Heart right ventricle (tissue), 16 donors: ENCODE data around the gene CT45A1. TPM values are rescaled to one million over a fixed set of nuclear protein-coding genes. Genes with fewer than 3 reads are reported as not detected.
"Not testable (repeated sequence)": the region's sequence is repeated elsewhere in the genome, so short reads cannot be mapped to it uniquely, and the experiment has no call there.

ENCODE experiments used
- ATAC-seq, 8 donors: fragments of 200-7000 bp; cut with Tn5 transposase; one replicate each; pipeline ENCODE4 v1.9.1; 2020; ENCODE audit warnings: mild to moderate bottlenecking in 8 of 8, moderate library complexity in 8 of 8, moderate number of reproducible peaks in 1 of 8
- DNase-seq, 2 donors: peaks; one replicate each; pipeline ENCODE4 v3.0.0-alpha.2; 2020
- H3K27ac ChIP-seq, 10 donors: fragments of 200-600 bp; sonication (generic) in 2 of 10; one replicate each; pipeline versions ENCODE4 v1.5.0 to v1.8.0; 2020 to 2022; ENCODE audit warnings: mild to moderate bottlenecking in 3 of 10
- H3K27me3 ChIP-seq, 7 donors: fragments of 200-600 bp; one replicate each; pipeline ENCODE4 v1.8.0; 2021 to 2022; ENCODE audit warnings: mild to moderate bottlenecking in 2 of 7
- H3K36me3 ChIP-seq, 9 donors: fragments of 200-600 bp; sonication (generic) in 1 of 9; one replicate each; pipeline versions ENCODE4 v1.5.0 to v1.8.0; 2020 to 2022; ENCODE audit warnings: mild to moderate bottlenecking in 2 of 9
- H3K4me1 ChIP-seq, 9 donors: fragments of 200-600 bp; sonication (generic) in 1 of 9; one replicate each; pipeline versions ENCODE4 v1.5.0 to v1.8.0; 2020 to 2022; ENCODE audit warnings: mild to moderate bottlenecking in 4 of 9
- H3K4me3 ChIP-seq, 10 donors: fragments of 200-600 bp; sonication (generic) in 2 of 10; one replicate each; pipeline versions ENCODE4 v1.5.0 to v1.8.0; 2020 to 2022; ENCODE audit warnings: mild to moderate bottlenecking in 7 of 10, moderate library complexity in 2 of 10
- H3K9me3 ChIP-seq, 11 donors: fragments of 200-600 bp in 10 of 11; sonication (generic) in 2 of 11; one replicate each; pipeline versions ENCODE4 v1.5.0 to v1.8.0; 2013 to 2022; ENCODE audit warnings: mild to moderate bottlenecking in 2 of 11, control low read depth in 1 of 11, moderate library complexity in 1 of 11
- CTCF ChIP-seq, 9 donors: fragments of 200-600 bp; sonication (generic) in 2 of 9; IDR thresholded peaks; one replicate each; pipeline versions ENCODE4 v1.5.0 to v1.8.0; 2021 to 2022; ENCODE audit warnings: antibody characterized with exemption in 9 of 9, mild to moderate bottlenecking in 5 of 9, moderate library complexity in 1 of 9
- WGBS, 2 donors: extraction: QIAGEN DNeasy Blood & Tissue Kit; methylation state at CpG; one replicate each; pipeline ENCODE4 v1.1.7; 2013; ENCODE audit warnings: inconsistent platforms in 1 of 2; 5-methylcytosine and 5-hydroxymethylcytosine counted together
- intact Hi-C, 10 donors: fragments of 100-400 bp; cut with DNase I; formaldehyde crosslinking; loops; one replicate each; pipeline versions ENCODE4 v1.11.1 to v1.14.2; 2022
- polyA plus RNA-seq, 2 donors: library from polyadenylated mRNA; stranded (reverse); fragments of 200-250 nt; gene quantifications; one replicate each; pipeline ENCODE4 v1.2.3, GENCODE V29; 2013
- total RNA-seq, 10 donors: library from RNA; stranded (reverse); fragmentation: NEBNext Ultra II Directional in 3 of 10; extraction: Animal tissue kit (Norgen Biotek cat#: 25700) in 3 of 10; gene quantifications; one replicate each; pipeline versions ENCODE4 v1.2.1 to v1.2.4, GENCODE V29; 2021 to 2023
- donor health status: Arrhythmogenic right ventricular cardiomyopathy.
- donor health status: ischemic (EF 13 %, LVEDD 7.1; RV severe dilation, severe dysfunction).
- donor health status: healthy with polysubstance abuse.
- donor health status: DM: no; HTN: yes; CAD: no.
- donor health status: DM: no; HTN: no; CAD: no.
- donor health status: ischemic (EF 25% LVEDD 6.9; RV normal size, moderate dysfunction).
- donor health status: ischemic (EF 25% LVEDD 5.7; RV mildly dilated, moderate dysfunction).
- donor health status: healthy.
- donor health status: DM: yes; HTN: yes; CAD: no.
- donor health status: Ischemic cardiomyopathy.
- donor health status: ischemic (EF 35%, LVEDD 5.7; RV mildly dilated, moderate dysfunction).
- donor health status: nonischemic (EF 11% LVEDD 7.7; RV severe dilation, severe dysfunction).
- donor health status: DM: yes; HTN: yes; CAD: no.
- donor health status: PGD.
- donor health status: ischemic (EF 29% LVEDD 5.4; RV normal size, mild dysfunction).
- donor health status: nonischemic (EF 23%, LVEDD 6.1; RV moderate dilation, normal function).

CT45A1 gene
- total and polyA plus RNA-seq, 12 donors, result not detected

GRCh38 chrX:135740681-135741149 lies 27.3 kb downstream of the CT45A1 start:
- Histone ChIP-seq H3K36me3 (no peaks in the 10 kb centered on the region), H3K27me3 (no peaks in the 10 kb centered on the region), H3K27ac (no peak overlapping the region), H3K9me3 (no peaks in the 10 kb centered on the region), H3K4me1 (no peaks in the 10 kb centered on the region), H3K4me3 (no peak overlapping the region)
- WGBS, 2 donors, result 52 to 61% methylated on average over 18 of the region's 18 CpGs
- peak in 3 of 9 donors; percentile 8 to 37 (median 28) for TF ChIP-seq CTCF (IDR thresholded peaks at IDR 0.05)
- no peak for ATAC-seq
- intact Hi-C loops, result no loop called here
- no peak for DNase-seq

GRCh38 chrX:135741192-135741715 lies 27.8 kb downstream of the CT45A1 start:
- ATAC-seq, result no peak
- H3K27me3 ChIP-seq, result no peaks in the 10 kb centered on the region
- no peak overlapping the region for H3K4me3 ChIP-seq
- no peak for DNase-seq
- WGBS, 2 donors, result 88 to 91% methylated on average over 22 to 23 of the region's 23 CpGs
- TF ChIP-seq CTCF (IDR thresholded peaks at IDR 0.05), result no peak
- no peaks in the 10 kb centered on the region for H3K9me3 ChIP-seq
- H3K4me1 ChIP-seq, result no peaks in the 10 kb centered on the region
- H3K36me3 ChIP-seq, result no peaks in the 10 kb centered on the region
- intact Hi-C loops, result no loop called here
- H3K27ac ChIP-seq, result no peak overlapping the region

- H3K27me3 ChIP-seq, H3K4me3 ChIP-seq, H3K9me3 ChIP-seq, H3K4me1 ChIP-seq, intact Hi-C loops, H3K27ac ChIP-seq, ATAC-seq, H3K36me3 ChIP-seq, DNase-seq: not testable (repeated sequence)
- WGBS, 2 donors, result 88 to 93% methylated on average over 3 of the region's 4 CpGs
These were observed 31.3 kb downstream of the CT45A1 start for GRCh38 chrX:135744739-135745138.

- H3K4me1 ChIP-seq, H3K27ac ChIP-seq, H3K9me3 ChIP-seq, H3K4me3 ChIP-seq, ATAC-seq, H3K27me3 ChIP-seq, intact Hi-C loops, DNase-seq, H3K36me3 ChIP-seq: not testable (repeated sequence)
- WGBS, 2 donors, result no CpG with 5 or more reads among the region's 17 CpGs
These were observed 54.7 kb downstream of the CT45A1 start, which contains the start of gene CT45A3 for GRCh38 chrX:135768091-135768490. Gene CT45A3, minus strand, starts transcription at chrX:135768191. Its CDS starts 3,747 bp downstream, at chrX:135764444.

Other genes with a start within 250 kb of the CT45A1 start
- gene INTS6L, start 193.0 kb upstream of the CT45A1 start, total RNA-seq, result 1 to 10 TPM; 1.4 to 3.4 (median 2.6) TPM
- gene INTS6L, start 193.0 kb upstream of the CT45A1 start, polyA plus RNA-seq, result 1 to 10 TPM; 1.8 to 8.9 TPM
- gene CT45A3, start 54.6 kb downstream of the CT45A1 start, total RNA-seq, result not detected
- not detected for gene CT45A3, start 54.6 kb downstream of the CT45A1 start, polyA plus RNA-seq
- not detected for gene CT45A5, start 71.9 kb downstream of the CT45A1 start, total RNA-seq
- gene CT45A5, start 71.9 kb downstream of the CT45A1 start, polyA plus RNA-seq, result not detected
- not detected for gene CT45A6, start 89.1 kb downstream of the CT45A1 start, total RNA-seq
- not detected for gene CT45A6, start 89.1 kb downstream of the CT45A1 start, polyA plus RNA-seq
- gene CT45A2, start 106.4 kb downstream of the CT45A1 start, total RNA-seq, result not detected
- not detected for gene CT45A2, start 106.4 kb downstream of the CT45A1 start, polyA plus RNA-seq
- not detected for gene CT45A7, start 123.6 kb downstream of the CT45A1 start, total RNA-seq
- not detected for gene CT45A7, start 123.6 kb downstream of the CT45A1 start, polyA plus RNA-seq
- gene CT45A8, start 140.9 kb downstream of the CT45A1 start, total RNA-seq, result not detected
- not detected for gene CT45A8, start 140.9 kb downstream of the CT45A1 start, polyA plus RNA-seq
- gene CT45A9, start 158.2 kb downstream of the CT45A1 start, total RNA-seq, result not detected
- not detected for gene CT45A9, start 158.2 kb downstream of the CT45A1 start, polyA plus RNA-seq
- gene CT45A10, start 179.8 kb downstream of the CT45A1 start, total RNA-seq, result not detected
- not detected for gene CT45A10, start 179.8 kb downstream of the CT45A1 start, polyA plus RNA-seq
- not detected for gene SAGE1, start 180.1 kb downstream of the CT45A1 start, total RNA-seq
- gene SAGE1, start 180.1 kb downstream of the CT45A1 start, polyA plus RNA-seq, result not detected